Activated CD4-positive, alpha-beta T cell treated with anti-CD3 and anti-CD28 coated beads, Interleukin-10, Interleukin-2, amounts not matched to agents 100 ng/mL and 50 ng/mL, durations not matched to agents 16 hours and 8 hours (primary cell): ENCODE data around the gene FTO.

Source experiments
- DNase-seq: peaks from one replicate; pipeline ENCODE4 v3.0.0-alpha.2; 2020

Gene FTO

DNA sequence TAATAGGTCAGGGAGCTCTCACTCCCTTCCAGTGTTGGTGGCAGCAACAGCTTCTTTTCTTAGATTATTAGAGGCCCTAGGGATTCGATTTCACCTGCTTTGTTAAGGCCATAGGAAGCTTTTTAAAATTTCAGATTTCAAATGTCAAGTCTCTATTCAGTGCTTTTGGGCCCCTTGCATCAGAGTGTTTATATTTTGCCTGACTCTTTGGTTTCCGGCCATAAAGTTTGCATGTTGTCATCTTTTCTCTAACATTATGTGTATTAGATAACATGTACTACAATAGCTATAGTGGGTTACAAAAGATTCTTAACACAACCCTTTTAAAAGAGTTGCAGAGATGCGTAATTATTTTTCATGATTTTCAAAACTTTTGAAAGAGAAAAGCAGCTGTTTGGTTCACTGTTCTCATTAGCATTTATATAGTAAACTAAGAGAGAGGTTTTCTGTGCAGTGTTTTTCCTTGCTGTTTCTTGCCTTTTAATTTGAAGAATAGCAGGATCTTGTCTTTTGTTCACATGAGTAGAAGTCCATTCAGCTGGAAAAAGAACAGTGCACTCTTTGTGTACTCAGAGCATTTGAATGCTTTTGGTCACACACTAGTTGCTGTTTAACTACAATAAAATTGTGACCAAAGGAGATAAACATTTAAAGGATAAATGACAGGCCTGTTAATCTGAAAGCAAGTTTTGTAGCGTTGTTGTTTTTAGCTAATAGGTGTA is 52.5 kb downstream of the FTO start:
- DNase-seq = no peak

DNA sequence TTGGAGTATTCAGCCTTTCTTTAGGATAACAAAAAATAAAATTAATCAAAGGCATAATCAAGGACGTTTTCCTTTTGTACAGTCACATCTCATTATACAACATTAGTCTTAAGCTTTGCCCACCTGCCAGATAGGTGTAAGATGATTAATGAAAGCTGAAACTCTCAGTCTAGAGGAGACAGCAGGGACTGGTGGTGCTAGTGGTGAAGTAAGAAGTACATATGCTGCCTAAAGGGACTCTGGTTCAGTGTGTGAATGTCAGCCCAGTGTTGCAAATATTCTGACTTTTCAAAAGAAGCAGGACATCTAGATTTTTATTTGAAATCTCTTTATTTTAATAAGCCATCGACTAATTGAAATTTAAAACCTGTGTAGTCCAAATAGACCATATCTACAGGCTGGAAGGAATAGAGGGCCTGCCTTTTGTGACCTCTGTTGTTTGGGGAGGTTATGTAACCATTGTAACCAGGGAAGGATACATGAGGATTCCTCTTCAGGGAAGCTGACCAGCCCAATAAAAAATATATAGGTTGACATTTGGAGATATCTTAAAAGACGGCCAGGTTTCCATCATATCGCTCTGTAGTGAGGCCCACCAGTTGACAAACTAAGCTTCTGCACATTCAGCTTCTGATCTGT is 54.1 kb downstream of the FTO start:
- DNase-seq = no peak

DNA sequence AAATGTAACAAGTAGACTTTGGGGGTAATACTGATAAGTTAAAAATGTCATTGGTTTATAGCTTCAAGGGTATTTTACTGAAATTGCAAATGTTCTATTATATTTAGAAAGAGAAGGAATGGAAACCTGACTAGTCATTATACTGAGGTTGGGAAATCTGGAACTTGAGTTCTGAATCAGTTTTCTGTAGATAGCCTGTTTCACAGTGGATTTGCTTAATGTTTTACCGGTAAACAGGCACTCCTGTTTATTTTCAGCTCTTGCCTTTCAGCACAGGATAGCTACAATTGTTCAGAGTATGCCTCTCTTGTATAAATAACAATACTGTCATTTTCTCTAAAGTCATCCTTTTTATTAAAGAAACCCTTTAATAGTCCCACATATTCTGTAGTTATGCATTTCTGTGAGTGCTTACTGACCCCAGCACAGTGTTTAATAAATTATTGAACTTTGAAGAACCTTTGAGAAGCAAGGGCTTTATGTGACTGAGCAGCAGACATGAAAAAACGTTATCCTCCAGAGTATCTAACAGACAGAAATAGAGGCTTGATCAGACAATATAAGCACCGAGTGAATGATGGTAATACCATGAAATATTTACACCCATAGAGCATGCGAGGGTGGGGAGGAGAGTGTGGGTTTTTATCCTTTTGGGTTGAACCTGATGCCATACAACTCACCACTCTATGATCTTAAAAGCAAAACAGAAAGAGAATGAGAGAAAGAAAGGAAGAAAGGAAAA is 58.2 kb downstream of the FTO start:
- DNase-seq = no peak

DNA sequence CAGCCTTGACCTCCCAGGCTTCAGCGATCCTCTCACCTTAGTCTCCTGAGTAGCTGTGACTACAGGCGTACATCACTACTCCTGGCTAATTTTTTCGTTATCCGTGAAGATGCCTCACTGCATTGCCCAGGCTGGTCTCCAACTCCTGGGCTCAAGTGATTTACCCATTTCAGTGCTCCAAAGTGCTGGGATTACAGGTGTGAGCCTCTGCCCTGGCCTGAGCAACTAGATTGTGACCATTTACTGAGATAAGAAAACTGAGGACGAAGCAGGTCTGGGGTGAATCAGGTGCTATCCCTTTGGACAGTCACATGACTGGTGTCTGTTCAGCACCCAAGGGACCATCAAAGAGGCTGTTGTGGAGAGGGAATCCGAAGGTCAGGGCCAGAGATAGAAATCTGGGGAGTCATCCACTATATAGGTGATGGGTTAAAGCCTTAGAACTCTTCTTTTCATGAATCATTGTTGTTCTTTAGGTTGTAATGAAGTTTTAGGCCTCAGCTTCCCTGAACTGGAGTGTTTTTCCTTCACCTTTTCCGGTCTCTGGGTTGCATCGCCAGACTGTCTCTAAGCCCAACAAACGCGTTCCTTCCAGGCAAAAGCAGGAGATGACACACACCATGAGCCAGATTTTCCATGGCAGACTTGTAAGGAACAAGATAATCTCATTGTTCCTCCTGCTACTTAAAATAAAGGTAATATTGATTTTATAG is 62.5 kb downstream of the FTO start:
- DNase-seq = no peak

DNA sequence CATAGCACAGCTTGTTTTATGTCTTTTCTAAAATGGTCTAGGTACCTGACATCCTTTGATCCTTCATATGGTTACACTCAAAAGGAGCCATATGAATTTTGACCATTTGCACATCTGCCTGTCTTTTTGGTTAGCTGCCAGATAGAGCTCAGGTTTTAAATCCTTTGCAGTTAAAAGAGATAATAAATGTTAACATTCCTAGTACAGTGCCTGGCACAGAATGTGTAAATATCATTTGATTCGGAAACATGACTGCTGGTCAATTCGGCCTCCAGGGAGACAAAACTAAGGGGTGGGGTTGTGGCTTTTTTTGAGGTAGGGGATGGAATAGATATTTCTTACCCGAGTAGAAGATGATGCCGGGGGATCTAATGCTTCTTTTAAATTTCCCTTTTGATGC is 64.2 kb downstream of the FTO start:
- no peak for DNase-seq

DNA sequence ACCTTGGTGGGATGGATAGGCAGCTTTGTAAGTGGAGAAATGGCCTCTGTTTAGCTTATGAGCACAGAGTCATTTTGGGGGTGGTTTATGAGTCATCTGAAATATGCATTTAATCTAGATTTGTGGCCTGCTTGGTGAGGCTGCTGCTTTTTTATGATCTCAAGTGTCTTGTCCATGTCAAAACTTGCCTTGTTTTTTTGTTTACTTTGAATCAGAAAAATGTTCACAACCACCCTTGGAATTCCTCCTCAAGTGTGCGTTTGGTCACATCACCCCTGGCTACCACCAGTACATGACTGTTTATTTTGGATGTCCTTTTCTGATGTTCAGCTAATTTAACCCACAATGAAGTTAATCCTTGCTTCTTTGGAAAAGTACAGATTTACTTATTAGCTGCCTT is 64.6 kb downstream of the FTO start:
- DNase-seq = peak; percentile 67

DNA sequence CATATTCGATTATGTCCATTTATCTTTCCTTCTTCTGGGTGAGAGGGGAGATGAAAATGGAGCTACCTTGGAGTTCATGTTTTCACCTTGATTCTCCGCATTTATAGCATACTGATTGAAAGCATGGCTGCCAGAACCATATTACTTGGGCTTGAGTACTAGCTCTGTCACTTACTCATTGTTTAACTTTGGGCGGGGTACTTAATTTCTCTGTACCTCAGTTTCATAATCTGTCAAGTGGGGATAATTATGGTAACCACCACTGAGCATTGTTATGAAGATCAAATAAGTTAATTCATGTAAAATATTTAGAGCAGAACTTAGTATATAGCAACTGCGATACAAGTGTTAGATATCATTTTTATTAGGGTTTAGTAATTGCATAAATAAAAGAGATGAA is 65.2 kb downstream of the FTO start:
- DNase-seq = peak; percentile 20

DNA sequence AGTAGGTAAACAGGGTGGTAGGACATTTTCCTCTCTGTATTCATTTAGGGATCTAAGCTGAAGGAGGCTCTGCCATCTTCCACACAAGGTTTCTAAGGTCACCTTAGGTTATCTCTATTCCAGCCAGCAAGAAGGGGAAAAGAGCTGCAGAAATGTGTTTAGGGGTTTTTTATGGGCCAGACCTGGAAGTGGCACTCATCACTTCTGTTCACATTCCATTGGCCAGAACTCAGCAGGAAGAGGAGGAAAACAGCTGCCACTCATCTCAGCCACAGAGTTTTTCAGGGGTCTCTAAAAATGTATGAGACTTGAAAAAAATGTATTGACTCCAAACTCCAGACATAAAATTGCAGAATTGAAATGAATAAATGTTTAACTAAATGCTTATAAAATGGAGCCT is 65.8 kb downstream of the FTO start:
- no peak for DNase-seq

DNA sequence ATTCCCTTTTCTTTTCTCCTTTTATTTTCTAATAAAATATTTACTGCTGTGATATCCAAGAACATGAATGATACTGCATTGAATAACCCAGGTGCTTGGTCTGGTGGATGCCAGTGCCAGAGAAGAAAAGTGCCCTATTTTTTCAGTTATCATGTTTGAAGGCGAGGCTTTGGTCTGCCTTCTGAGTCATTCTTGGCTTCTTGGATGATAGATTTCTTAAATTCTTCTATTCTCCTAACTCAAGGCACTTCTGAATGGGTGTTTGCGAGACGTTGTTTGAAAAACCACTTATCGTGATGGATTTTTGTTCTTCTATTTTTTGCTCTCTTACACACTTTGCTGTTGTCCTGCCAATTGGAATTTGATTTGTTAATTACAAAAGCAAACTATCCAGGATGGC is 66.7 kb downstream of the FTO start:
- no peak for DNase-seq

DNA sequence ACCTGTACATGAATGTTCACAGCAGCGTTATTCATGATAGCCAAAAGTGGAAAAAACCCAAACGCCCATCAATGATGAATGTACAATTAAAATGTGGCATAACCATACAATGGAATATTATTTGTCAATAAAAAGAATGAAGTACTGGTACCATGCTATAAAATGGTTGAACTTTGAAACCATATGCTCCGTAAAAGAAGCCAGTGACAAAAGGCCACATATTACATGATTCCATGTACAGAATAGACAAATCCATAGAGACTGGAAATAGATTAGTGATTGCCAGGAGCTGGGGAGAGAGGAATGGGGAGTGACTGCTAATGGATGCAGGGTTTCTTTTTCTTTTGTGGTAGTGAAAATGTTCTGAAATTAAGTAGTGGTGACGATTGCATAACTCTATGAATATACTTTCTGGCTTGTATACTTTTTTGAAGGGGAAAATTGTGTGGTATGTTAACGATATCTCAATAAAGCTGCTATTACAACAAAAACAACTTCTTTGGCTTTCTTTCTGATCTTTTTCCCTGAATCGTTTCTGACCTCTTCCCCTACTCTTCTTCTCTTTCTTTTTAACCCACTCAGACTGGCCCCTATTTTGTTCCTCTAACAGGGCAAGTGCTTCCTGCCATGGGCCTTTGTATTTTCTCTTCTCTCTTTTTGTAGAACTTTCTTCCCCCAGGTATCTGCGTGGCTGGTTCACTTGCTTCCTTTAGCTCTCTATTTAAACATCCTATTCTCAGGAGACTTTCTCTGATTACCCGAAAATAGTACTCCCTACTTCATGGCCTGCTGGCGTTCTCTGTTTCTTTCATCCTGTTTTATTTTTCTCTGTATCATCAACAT is 67.9 kb downstream of the FTO start:
- DNase-seq = no peak

DNA sequence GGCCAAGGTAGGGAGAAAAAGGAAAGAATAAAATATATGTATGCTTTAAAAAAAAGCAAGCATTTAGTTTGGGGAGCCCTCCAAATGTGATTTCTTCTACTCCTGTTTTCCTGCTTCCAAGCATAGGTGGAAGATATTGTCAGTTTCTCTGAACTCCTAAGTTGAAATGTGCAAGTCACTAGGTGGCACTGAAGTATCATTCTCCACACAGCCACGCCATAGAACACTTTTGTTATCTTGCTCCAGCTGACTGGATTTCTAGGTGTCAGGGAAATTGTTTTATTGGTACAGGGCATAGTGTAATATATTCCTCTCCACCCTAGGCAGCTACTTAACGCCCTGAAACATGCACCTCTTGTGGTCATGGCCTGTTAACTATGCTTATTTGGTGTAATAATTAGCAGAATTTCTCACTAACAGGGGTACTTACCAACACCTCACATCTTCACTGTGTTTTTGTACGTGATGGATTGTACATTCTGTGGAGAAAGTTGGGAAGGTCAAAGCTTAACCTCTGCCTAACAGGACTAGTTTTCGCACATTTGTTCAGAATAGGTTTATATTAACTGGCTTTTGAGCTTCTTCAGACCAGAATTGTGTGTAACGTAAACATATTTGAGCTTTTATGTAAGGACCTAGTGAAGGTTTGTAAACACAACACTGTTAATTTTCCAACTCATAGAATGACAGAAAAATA is 69.3 kb downstream of the FTO start:
- DNase-seq = peak; percentile 17

DNA sequence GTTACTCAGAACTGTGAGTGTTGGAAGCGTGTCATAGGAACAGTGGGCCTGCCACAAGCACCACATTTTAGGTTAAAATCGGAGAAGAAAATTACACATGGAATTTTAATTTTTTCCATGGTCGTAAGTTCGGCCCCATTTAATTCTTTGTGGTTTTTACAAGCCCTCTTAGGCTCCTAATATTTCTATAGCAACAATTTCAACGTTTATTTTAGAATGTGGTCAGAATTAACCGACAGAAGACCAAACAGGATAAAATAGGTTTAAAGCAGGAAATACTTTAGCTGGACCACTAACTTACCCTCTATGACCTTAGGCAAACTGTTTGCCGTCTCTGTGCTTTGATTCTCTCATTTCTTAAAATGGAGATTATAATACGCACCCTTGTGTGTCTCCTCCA is 69.9 kb downstream of the FTO start:
- no peak for DNase-seq

DNA sequence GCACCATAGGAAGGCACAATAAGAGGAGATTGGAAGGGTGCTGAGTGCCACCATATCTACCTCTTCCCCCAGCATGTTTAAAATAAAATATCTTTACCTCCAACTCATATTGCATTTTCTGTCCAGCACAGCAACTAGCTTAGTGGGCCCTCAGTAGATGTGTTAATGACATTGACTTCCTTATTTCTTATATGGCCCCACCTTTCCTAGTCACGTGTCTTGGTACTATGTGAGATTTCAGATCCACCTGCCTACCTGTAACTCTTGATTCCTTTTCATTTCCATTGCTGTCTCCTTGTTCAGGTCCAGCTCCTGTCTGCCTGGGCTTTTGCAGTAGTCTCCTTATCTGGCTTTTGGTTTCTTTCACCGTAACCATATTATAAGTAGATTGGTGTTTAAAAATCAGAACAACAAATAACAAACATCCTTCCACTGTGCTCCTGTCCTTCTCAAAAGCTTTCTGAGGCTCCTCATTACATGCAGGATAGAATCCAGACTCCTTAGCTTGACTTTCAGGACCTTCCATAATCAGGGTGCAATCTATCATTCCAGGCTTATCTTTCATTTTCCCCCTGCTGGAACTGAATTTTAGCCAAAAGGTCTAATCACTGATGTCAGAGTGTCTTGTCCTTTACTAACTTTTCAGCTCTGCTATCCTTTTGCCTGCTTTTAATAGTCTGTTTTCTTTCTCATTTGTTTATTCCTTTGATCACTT is 71.3 kb downstream of the FTO start:
- no peak for DNase-seq

DNA sequence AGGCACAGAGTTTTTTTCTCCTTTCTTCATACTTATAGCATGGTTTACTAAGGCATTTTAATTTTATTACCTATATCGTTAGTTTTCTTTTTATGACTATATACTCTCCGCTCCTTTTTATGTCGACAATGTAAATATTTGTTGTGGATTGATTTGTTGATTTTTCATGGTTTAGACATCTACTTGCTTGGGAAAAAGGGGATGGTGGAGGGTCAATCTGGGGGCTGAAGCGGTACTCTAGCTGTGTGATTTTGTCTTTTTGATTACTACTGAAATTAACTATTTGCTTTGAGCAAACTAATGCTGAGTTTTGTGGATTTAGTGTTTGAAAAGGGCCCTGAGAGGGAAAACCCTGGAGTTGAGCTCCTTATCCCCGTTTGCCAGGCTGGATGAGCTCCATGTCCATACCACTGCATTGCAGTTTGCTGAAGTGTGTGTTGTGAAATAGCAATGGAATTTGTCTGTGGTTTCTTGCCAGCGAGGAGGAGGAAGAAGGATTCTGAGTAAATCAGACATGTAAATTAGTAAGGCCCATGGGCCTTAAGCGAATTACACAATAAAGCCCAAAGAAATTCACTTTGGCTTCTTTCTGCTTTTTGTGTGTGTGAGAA is 72.0 kb downstream of the FTO start:
- no peak for DNase-seq

DNA sequence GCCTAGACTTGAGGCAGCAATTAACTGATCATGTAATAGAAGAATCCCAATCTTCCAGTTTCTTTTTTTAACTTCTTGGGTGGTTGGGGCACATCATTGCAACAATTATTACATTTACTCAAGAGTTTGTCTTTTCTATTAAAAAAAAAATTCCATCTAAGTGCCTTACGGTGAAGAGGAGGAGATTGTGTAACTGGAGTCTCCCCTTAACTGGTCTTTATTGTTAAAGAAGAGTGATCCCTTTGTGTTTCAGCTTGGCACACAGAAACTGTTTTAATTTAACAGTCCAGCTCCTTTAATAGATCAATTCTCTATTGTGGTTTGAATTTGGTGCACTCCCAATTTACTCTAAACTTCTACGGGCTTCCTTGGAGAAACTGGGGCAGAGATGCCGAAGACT is 75.2 kb downstream of the FTO start:
- no peak for DNase-seq

DNA sequence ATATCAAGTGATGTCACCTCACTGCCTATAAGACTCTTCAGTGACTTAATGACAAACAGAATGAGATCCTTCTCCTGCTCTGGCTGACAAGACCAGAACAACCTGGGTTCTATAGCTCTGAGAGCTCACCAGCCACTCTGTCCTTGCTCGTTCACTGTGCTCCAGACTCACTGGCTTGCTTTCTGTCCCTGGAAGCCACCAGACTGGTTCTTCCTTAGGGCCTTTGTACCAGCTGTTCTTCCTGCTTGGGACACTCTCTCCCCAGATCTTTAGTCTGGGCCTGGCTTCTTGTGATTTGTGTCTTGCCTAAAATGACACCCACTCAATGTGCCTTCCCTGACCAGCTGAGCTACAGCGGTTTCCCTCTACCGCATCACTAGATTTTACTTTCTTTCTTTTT is 76.1 kb downstream of the FTO start:
- no peak for DNase-seq

DNA sequence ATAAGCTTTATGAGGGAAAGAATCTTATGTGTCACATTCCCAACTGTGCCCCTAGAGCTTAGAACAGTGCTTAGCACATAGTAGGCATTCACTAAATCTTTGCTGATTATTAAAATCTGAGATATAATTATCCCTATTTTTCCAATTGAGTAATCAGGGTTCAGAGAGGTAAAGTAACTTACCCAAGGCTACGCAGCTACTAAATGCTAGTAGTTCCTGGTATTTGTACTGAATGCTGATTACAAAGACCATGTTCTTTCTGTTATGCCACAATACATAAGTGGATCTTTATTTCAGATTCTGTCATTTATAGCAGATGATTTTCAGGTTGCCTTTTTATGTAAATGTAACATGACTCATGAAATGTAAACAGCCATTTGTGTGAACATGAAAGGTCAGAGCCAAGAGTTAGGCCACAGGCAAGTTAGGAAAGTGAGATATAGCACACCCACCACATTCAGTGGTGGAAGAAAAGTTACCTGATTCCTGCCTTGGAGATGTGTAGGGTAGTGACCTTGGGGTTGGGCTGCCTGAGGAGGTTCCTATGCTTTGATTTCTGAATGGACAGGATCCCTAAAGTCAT is 77.2 kb downstream of the FTO start:
- DNase-seq = no peak

DNA sequence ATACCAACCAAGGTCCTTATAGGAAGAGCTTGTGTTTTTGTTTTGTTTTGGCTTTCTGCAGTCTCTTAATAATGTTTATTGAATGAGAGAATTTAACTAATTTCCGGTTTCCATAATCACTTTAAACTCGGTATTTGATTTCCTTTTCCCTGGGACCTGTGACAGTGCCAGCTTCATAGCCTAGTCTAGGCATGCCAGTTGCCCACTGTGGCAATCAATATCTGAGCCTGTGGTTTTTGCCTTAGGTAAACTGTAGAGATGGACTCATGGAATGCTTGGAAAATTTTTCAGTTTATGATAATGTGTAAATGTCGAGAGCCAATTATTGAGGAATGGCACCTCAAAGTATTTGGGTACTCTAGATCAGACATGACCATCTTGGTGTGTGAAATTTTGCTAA is 78.2 kb downstream of the FTO start:
- no peak for DNase-seq

DNA sequence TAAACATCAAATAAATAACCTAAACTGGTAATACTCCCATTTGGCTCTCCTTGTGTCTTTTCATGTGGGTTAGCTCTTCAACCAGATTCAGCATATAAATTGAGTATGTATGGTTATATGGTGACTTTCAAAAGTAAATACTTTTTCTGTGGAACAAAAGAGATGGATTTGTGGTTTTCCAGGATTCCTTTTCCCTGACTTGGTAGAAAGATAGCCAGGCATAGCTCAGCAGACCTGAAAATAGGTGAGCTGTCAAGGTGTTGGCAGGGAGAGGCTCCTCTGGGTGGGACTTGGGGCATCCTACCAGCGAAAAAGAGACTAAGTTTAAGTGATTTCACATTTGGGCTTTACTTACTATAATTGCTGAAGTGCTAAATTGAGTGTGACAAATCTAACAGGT is 80.3 kb downstream of the FTO start:
- no peak for DNase-seq

DNA sequence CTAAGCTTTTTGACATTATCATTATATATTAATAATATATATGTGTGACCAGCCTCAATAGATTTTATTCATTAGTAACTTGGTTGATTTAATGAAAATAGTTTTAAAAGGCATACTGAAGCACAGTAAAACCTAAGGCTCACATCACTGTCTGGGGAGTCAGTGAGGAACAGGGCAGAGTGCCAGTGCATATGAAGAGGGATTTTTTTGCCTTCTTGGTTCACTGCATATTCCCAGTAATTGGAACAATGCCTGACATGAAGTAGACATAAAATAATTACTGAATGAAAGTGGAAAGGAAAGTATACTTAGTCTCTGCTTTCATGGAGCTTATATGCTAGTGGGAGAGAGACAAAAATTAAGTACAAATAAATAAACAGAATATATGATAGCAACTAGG is 81.1 kb downstream of the FTO start:
- no peak for DNase-seq

DNA sequence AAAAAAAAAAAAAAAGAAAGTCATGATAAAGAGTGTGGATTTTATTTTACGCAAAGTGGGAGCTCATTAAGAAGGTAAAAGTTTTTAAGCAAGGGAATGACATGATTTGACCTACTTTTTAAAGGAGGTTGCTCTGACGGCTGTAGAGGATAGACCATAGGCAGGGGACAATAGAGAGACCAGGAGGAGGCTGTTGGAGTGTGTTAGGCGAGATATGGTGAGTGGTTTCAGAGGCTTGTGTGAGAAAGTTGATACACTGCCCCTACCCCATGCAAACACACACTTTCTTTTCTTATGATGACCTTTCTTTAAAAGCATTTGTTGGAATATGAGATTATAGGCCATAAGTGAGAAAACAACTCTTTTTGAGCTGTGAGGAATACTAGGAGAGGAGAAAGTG is 82.0 kb downstream of the FTO start:
- no peak for DNase-seq
